NCI-H526 (cell line): ENCODE data around the gene PTCH1.

Experiments used
- DNase-seq, 2 experiments: peaks; one replicate each; lab custom pipeline; 2025; lab: John Stamatoyannopoulos, UW

PTCH1 gene

DNA sequence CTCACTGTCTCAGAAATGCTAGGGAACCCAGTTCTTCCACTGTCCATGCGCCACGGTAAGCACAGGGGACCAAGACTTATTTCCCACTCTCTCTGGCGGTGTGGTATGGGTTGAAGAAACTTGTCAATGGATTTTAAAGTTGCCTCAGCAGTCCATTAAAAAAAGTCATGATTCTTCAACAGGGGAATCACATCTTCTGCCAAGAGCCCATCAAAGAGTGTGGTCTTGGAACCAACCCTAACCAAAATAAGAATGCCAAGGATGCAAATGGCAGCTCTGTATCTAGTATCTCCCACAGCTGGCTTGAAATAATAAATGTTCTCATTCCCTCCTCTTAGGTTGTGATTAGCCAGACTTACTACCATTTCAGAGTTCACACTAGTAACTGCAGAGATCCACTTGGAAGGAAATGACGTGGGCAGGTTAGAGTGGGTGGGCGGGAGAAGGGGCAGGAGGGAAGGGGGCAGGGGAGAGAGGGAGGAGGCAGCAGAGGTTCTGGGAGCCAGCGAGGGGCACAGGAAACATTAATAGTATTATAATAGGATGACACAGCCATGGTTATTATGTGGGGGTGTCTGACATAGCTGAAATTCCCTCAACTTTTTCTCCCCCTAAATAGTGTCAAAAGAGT lies 17.6 kb downstream of the PTCH1 start:
- DNase-seq: no peak

DNA sequence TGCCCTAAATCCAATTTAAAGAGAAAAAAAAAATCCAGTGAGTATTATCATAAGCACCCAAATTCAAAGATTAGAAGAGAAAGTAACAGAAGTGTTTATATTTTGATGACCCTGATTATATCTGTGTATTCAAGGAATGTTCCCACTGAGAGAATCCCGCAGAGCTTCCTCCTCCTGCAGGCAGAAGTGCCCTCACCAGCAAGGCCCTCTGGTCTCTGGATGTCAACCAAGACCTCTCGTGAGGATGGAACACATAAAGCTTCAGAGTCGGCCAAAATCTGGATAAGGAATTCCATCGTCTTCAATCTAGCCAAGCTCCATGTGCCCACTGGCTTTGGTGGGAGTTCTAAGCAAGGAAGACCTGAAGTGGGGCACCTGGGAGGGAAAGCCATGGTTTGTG lies 18.1 kb downstream of the PTCH1 start:
- DNase-seq: no peak

DNA sequence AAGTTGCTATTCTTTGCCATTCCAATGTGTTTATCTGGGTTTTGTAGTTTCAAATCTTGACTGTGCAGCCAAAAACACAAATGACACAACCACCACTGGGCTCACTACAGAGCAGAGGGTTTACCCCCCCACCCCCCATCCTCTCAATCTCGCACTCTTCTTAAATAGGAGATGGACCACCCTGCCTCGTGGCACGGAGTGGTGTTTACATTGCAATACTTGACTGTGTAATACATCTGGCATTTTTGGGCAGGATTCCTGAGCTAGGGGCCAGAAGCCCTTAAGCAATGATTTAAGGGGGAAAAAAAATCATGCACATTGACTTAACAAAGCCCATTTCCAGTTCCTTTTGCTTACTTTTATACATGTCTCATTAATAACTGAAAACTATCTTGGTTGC lies 19.0 kb downstream of the PTCH1 start:
- no peak for DNase-seq

GRCh38 chr9:95496687-95497086 lies 20.1 kb downstream of the PTCH1 start:
- no peak for DNase-seq

DNA sequence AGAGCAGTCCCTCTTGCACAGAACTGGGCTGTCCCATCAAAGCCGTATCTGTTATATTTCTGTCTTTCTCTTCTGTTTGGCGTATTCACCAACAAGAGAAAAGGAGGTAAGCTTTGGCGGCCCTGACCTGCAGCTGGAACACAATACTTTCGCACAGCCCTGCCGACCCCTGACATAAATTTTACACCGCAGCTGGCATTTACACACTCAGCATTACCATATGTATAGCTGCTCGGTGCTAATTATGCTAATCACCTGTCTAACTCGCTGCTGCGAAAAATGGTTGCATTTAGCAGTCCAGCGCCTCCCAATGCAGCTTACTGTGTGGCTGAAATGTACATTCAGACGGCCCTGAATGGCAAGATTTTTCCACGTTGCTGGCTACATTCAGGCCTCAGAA lies 20.8 kb downstream of the PTCH1 start:
- DNase-seq: peak; percentile 9 to 49

GRCh38 chr9:95495529-95495928 lies 21.2 kb downstream of the PTCH1 start:
- DNase-seq: no peak

GRCh38 chr9:95494416-95495371 lies 22.1 kb downstream of the PTCH1 start:
- DNase-seq: peak; percentile 76 to 88

GRCh38 chr9:95494022-95494415 lies 22.8 kb downstream of the PTCH1 start:
- peak; percentile 66 to 79 for DNase-seq

DNA sequence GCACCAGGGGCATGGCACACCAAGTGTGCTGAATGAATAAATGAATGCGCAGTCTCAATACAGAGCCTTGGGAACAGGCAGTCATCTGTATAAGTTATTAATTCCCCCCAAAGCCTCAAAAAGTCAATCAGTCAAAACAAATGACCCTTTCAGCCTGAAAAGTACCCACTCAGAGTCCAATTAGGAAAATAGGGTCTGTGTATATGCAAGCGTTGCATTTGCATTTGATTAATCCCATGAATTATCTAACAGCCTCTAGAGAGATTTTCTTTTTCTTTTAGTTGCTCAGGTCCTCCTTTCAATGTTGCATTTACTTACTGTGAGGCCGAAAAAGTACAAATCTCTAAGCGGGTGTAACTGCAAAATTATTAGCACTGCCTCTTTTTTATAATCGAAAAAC lies 23.4 kb downstream of the PTCH1 start:
- DNase-seq: no peak

- no peak for DNase-seq
Observed at GRCh38 chr9:95491543-95492320, 25.0 kb downstream of the PTCH1 start.

- DNase-seq: no peak
Observed at GRCh38 chr9:95488954-95489353, 27.8 kb downstream of the PTCH1 start.

DNA sequence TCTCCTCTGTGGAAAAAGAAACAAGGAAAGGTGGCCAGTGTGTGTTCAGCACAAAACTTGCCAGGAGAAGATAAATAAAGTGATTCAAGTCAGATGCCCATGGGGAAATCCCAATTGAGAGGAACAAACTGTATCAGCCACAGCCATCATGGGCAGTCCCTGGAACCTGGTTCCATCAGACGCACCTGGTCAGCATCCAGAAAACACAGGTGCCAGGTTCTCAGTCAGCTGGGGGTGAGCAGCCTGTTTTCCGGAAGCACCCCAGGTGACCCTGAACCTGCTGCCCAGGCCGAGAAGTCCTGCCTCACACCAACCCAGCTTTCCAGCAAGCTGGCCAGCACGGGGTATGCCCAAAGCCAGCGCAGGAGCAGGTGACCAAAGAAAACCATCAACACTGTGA lies 30.5 kb downstream of the PTCH1 start:
- no peak for DNase-seq

GRCh38 chr9:95484225-95484624 lies 32.5 kb downstream of the PTCH1 start:
- no peak for DNase-seq

DNA sequence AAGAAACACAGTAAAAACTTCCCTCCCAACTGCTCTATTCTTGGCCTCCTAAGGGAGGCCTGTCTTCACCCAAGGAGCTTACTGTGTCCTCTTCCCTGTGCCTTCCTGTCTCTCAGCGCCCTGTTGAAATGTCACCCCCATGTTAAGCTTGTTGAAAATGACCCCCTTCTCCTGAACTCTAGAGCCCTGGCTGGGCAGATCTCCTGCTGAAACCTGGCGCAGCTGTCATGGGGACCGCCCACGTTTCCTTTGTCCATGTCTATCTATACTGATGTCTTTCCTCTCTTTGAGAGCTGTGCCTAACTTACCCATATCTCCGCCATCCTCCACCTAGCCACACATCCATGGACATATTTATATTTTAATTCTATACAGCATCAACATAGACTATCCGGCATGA lies 33.3 kb downstream of the PTCH1 start:
- DNase-seq: no peak

GRCh38 chr9:95482621-95483020 lies 34.1 kb downstream of the PTCH1 start:
- no peak for DNase-seq

- DNase-seq: no peak
Observed at GRCh38 chr9:95481000-95481399, 35.8 kb downstream of the PTCH1 start.

- DNase-seq: no peak
Observed at GRCh38 chr9:95480346-95480745, 36.4 kb downstream of the PTCH1 start.

DNA sequence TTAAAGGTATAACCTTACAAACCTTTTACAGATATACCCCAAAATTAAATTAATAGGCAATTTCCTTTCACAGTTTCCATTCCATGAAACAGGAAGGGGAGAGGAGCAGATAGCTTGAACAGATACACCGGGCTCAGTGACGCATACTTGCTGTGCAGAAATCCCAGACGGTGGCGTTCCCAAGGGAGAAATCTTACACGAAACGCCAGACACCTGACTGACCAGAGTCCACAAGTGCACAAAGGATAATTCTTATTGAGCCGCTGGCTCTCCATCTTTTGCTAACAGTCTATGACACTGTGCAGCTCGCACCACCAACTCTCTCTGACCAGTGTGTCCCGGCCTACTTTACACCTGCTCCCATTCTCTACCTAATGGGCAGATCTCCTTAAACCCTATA lies 37.4 kb downstream of the PTCH1 start:
- DNase-seq: peak; percentile 11 to 72

- no peak for DNase-seq
Observed at GRCh38 chr9:95478335-95478734, 38.4 kb downstream of the PTCH1 start.

- no peak for DNase-seq
Observed at GRCh38 chr9:95477885-95478284, 38.9 kb downstream of the PTCH1 start.

GRCh38 chr9:95477441-95477840 lies 39.3 kb downstream of the PTCH1 start:
- no peak for DNase-seq

DNA sequence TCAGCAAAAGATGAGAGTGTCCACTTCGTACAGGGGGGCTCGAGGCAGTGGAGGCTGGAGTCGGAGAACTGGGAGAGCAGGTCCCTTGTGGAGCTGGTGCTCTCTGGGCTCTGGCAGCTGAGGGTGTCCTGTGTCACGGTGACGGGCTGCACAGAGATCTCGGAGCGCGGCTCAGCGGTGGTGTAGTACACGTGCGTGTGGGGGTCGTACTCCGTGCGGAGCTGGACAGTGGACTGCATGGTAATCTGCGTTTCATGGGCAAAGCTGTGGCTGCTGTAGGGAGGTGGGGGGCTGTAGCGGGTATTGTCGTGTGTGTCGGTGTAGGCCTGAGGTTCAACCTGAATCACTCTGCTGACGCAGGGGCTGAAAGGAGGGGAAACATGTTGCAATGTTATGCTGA lies 48.0 kb downstream of the PTCH1 start:
- no peak for DNase-seq

- DNase-seq: no peak
Observed at GRCh38 chr9:95465115-95465514, 51.7 kb downstream of the PTCH1 start.
